NCI-H526 (cell line): ENCODE results near the gene PCGF2.

Source experiments
- DNase-seq, 2 experiments: peaks; one replicate each; lab custom pipeline; 2025; lab: John Stamatoyannopoulos, UW

PCGF2 gene

GRCh38 chr17:38751144-38751807, 3.1 kb upstream of the PCGF2 start:
- peak; percentile 42 to 59 for DNase-seq

DNA sequence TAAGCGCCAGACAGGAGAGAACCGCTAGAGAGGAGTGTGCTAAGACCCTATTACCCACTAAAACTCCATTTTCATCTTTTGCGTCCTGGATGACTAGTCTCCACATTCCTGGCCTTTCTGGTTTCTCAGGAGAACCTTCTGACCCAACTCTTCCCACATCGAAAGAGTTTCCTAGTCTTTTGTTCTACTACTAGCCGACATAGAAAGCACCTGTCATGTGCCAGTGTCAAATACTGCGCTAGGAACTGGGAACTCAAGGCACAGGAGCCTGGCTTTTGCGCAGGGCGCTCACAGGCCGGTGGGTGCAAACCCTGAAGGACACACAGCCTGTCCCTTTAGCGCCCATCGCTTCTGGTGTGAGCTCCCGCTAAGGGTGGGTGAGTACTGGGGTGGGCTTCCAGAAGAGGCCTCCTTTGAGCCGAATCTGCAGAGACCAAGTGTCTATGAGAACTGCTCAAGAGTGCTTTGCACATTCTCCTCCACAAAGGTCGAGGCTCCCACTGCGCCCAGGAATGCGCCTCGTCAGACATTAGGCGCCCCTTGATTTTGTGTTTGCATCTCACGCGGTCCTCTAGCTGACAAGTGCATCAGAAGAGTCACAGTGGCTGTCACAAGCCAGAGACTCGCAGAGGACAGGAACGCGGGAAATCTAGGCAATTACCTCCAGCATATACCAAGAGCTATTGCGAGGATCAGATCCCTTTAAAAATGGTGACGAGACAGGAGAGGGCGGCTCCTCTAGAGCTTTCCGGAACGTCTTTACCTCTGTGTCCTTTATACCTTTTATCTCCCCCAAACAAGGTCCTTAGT, 2.4 kb upstream of the PCGF2 start:
- DNase-seq, result peak; percentile 29 to 63

DNA sequence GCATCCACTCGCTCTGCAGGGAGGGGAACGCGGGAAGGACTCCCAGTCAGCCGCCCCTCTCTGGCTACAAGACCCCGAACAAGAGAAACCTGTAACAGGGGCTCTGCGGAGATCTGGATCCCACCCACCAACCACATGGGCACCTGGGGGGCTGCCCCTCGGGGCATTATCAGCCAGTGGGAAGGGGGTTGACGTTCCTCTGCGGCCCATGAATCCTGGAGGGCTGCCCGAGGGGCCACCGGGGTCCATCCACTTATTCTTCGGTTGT, 1.8 kb upstream of the PCGF2 start:
- DNase-seq, result no peak

- peak; percentile 58 to 87 for DNase-seq
Measured at GRCh38 chr17:38749223-38750043, 1.3 kb upstream of the PCGF2 start.

- DNase-seq, result no peak
Measured at GRCh38 chr17:38748892-38749222, 721 bp upstream of the PCGF2 start.

DNA sequence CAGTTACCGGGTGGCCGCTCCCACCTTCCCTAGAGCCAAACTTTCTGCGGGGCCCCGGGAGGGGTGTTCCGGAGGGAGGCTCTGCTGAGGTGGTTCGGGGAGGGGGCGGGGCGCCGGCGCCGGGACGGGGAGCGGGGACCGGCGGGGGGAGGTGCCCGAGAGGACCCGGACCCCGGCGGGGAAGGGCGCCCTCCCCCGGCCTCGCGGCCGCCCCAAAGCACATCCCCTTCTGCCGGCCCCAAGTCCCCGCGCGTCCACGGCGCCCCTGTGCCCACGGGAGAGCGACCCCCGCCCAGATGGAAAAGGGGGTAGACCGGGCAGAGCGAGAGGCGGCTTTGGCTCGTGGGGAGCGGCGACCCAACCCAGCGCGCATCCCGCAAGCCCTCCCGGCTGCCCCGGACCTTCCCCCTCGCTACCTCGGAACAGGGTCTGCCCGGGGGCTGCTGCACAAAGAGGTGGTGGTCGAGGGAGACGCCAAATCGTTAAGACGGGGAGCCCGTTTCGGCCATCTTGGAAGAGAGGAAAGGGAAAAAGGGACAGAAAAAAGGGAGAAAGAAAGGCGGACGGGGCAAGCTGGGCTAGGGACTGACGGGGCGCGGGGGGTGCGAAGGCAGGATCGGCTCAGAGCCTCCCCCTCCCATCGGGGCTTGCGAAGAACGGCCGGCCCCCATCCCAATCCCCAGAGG, 530 bp downstream of the PCGF2 start:
- peak in 1 of 2 experiments; percentile 72 for DNase-seq

DNA sequence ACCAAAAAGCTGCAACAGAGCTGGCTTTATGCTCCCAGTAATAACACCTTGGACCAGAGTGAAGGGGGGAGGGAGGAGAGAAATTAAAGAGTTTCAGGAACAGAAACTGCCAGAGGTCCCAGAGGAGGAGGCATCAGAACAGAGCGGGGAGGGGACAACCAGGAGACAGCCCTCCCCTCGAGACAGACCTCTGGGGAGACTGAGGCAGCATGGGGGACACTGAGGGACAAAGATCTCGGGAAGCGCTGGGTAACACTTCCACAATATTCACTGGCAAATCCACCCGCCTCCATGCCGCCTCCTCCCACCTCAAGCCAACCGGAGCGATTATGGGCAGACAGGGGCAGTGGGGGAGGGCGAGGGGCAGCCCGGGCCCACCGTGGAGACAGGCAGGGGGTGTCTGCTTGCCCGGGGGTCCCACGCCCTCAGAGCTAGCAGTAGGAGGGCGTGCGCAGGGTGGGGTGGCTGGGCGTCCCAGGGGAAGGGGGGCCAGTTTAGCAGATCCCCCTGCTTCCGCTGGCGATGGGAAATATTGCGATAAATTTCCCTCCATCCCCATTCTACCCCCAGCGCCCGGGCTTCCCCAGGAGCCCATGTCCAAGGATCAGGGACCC, 1.2 kb downstream of the PCGF2 start:
- DNase-seq, result peak in 1 of 2 experiments; percentile 26

- DNase-seq, result no peak
Measured at GRCh38 chr17:38746004-38746848, 1.9 kb downstream of the PCGF2 start.

DNA sequence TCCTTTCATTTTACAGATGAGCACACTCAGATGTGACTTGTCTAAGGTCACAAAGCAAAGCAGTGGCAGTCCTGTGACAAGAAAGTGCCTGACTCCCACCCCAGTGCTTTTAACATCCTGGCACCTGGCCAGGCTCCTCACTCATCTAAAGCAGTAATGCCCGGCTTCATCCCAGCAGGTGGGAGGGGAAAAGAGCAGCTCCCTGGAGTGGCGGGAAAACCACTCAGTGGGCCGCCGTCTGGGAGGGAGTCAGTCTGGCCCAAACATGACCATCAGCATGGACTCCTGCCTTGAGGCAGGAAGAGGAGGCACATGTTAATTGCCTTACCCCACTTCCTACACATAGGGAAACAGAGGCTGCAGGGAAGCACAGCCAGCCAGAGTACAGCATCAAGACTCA, 2.6 kb downstream of the PCGF2 start:
- DNase-seq, result no peak

DNA sequence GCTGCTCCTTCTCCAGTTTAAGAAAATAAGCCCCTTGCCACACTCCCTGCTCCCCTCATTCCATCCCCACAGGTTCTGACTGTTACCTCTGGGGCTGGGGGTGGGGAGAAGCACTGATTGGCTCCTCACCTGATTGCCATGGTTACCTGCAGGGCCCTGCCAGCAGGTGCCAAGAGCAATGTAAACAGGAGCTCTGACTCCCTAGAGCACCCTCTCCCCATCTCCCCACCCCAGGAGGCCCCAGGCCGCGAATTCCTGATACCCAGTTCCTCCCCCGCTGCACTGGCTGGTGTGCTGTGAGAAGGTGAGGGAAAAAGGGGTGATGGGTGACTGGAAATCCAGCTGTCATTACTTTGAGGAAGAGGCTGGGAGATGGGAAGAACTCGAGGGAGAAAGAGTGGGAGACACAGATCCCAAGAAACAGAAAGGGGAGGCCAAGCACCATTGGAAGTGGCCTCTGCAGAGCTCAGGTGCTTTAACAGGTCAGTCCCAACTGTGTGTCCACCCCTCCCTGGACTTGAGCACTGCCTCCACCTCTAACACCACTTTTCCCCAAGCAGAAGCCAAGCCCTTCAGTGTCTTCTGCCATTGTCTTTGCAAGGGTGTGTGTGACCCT, 4.5 kb downstream of the PCGF2 start:
- DNase-seq, result peak; percentile 4 to 65

- no peak for DNase-seq
Measured at GRCh38 chr17:38742411-38743308, 5.5 kb downstream of the PCGF2 start.

DNA sequence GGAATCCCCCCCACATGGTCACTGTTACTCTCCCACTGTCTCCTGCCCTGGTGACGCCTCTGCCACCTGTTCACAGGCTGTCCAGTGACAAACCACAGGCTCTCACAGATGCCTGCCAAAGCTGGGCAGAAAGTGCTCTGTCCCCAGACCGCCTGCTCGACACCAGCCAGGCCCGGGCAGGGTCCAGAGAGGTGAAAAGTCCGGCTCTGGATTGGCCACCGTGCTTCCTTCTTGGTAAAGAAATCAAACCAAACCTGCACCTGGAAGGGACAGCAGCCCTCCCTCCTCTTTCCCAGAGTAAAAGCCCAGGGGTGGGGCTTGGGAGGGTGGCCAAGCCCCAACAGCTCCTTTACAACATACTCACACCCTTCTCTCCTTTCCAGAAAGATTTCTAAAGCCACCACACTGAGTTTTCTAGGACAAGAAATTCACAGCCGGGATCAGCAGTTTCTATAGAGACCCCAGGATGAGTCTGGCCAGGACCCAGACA, 6.2 kb downstream of the PCGF2 start:
- DNase-seq, result no peak

DNA sequence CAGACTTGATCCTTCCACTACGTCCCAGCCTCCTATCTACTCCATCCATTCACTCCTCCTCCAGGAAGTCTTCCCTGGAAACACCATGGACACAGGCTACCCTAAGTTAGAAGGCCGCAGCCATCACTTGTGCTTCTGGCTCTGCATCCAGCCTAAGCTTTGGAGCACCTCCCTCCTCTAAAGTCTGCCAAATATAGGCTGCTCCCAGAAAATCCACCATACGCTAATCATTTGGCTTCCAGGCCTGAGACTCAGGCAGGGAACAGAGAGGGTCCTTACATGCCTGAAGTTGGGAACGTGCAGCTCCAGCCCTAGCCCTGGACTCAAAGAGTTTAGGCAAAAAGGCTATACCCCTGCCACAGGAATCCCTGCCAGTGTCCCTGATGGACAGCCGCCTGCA, 6.7 kb downstream of the PCGF2 start:
- no peak for DNase-seq

GRCh38 chr17:38740806-38741205, 7.3 kb downstream of the PCGF2 start:
- DNase-seq, result no peak

GRCh38 chr17:38740044-38740443, 8.1 kb downstream of the PCGF2 start:
- DNase-seq, result no peak

DNA sequence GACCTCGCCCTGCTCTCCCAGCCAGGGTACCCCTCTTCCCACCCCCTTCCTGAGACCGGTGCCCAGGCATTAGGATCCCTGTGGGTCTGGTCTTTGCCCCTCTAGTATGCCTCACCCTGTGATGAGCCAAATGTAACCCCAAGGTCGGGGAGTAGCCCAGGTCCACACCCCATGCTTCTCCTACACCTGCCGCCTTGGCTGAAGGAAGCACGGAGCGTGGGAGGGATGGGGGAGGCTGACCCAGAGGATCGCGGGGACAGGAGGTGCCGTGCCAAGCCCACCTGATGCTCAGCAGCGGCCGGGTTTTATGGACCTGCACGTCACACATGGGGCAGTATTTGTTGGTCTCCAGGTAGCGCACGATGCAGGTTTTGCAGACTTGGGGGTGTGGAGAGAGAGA, 8.8 kb downstream of the PCGF2 start:
- DNase-seq, result no peak

- no peak for DNase-seq
Measured at GRCh38 chr17:38738686-38739085, 9.4 kb downstream of the PCGF2 start.

- DNase-seq, result no peak
Measured at GRCh38 chr17:38738007-38738662, 10.0 kb downstream of the PCGF2 start.
